NCI-H2227 (cell line): ENCODE results near the gene TYW3.

Experiments
- DNase-seq: peaks from one replicate; lab custom pipeline; 2025; ENCODE audit not compliant: unreplicated experiment; lab: John Stamatoyannopoulos, UW

The TYW3 gene

GRCh38 chr1:74790453-74790852, 57.5 kb downstream of the TYW3 start:
- DNase-seq: no peak

- no peak for DNase-seq
Observed at GRCh38 chr1:74791491-74791890, 58.5 kb downstream of the TYW3 start.

GRCh38 chr1:74799119-74799657, 66.2 kb downstream of the TYW3 start:
- DNase-seq: no peak

- no peak for DNase-seq
Observed at GRCh38 chr1:74811436-74812179, 78.7 kb downstream of the TYW3 start.

GRCh38 chr1:74812180-74812541, 79.2 kb downstream of the TYW3 start:
- DNase-seq: no peak
